Upper lobe of left lung (tissue), 6 donors: Measurements from ENCODE around the gene MRPL37. TPM values are rescaled to one million over a fixed set of nuclear protein-coding genes. Genes with fewer than 3 reads are reported as not detected.

Experiments used
- ATAC-seq, 2 donors: fragments of 200-7000 bp; cut with Tn5 transposase; one replicate each; pipeline ENCODE4 v1.9.1; 2022; ENCODE audit warnings: mild to moderate bottlenecking in 2 of 2, moderate library complexity in 2 of 2; ENCODE audit not compliant: low FRiP score in 2 of 2
- DNase-seq, 2 donors: peaks; one replicate each; pipeline ENCODE4 v3.0.0-alpha.2; 2019 to 2020
- H3K27ac ChIP-seq, 4 donors: fragments of 200-600 bp; sonication (generic); one replicate each; pipeline ENCODE4 v1.5.1; 2016 to 2019
- H3K27me3 ChIP-seq, 4 donors: fragments of 200-600 bp; sonication (generic); one replicate each; pipeline ENCODE4 v1.5.1; 2017 to 2019
- H3K36me3 ChIP-seq, 4 donors: fragments of 200-600 bp; sonication (generic); one replicate each; pipeline ENCODE4 v1.5.1; 2016 to 2019
- H3K4me1 ChIP-seq, 4 donors: fragments of 200-600 bp; sonication (generic); one replicate each; pipeline ENCODE4 v1.5.1; 2018 to 2019
- H3K4me3 ChIP-seq, 4 donors: fragments of 200-600 bp; sonication (generic); one replicate each; pipeline ENCODE4 v1.5.1; 2017 to 2019; ENCODE audit warnings: mild to moderate bottlenecking in 2 of 4, moderate library complexity in 1 of 4
- H3K9me3 ChIP-seq, 4 donors: fragments of 200-600 bp; sonication (generic); one replicate each; pipeline ENCODE4 v1.5.1; 2018 to 2019
- EP300 ChIP-seq, 4 donors: sonication (generic); formaldehyde crosslinking; IDR thresholded peaks; one replicate each; pipeline ENCODE4 v1.5.1; 2017; ENCODE audit warnings: antibody characterized with exemption in 4 of 4, control low read depth in 2 of 4
- POLR2A ChIP-seq, 4 donors: fragments of 450-650 bp; IDR thresholded peaks; one replicate each; pipeline ENCODE4 v1.5.1; 2016 to 2017; ENCODE audit warnings: antibody characterized with exemption in 4 of 4, mild to moderate bottlenecking in 2 of 4
- POLR2AphosphoS5 ChIP-seq, 2 donors: sonication (generic); formaldehyde crosslinking; IDR thresholded peaks; one replicate each; pipeline ENCODE4 v1.5.1; 2017; ENCODE audit warnings: antibody characterized with exemption in 2 of 2
- WGBS, 2 donors: methylation state at CpG; one replicate each; pipeline ENCODE4 v1.1.5; 2017 to 2018; 5-methylcytosine and 5-hydroxymethylcytosine counted together
- total RNA-seq, 6 donors: library from RNA; depleted of rRNA in 4 of 6; stranded (reverse); fragments of >200 nt in 4 of 6; gene quantifications; one replicate each; pipeline versions ENCODE4 v1.1.0 to v1.2.1, GENCODE V29; 2016 to 2021
- TF ChIP-seq, protein P1 (sequence below), 6 experiments: fragments of 450-650 bp in 4 of 6; fragments of 200-600 bp in 2 of 6; sonication (generic) in 2 of 6; IDR thresholded peaks; one replicate each; pipeline ENCODE4 v1.5.1; 2016 to 2019; ENCODE audit warnings: antibody characterized with exemption in 6 of 6
- donor health status: DM: no; HTN: no; CAD: no; lungs with moderate emphysema.
- donor health status: DM: no; HTN: yes; CAD: no; lungs with severe emphysema.

Gene MRPL37
- total RNA-seq, 6 donors from 2014 or later: 33.2 to 58.2 (median 47.0) TPM

DNA sequence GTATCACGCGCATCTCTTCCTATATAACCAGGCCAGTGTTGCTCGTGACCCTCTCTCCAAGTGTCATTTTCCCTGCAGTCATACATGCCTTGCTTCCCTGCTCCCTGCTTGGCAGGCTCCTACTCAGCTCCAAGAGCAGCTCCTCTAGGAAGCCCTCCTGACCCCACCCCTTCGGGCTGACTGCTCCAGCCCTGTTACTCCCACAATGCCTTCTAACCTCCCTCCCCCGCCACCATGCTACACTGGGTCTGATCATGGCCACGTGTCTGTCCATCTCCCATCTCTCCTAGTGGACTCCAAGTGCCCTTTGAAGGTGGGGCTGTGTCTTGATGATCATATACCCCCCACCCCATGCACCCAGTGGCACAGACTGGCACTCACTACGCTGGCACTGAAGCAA lies 44.7 kb downstream of the MRPL37 start:
- no peaks in the 10 kb centered on the region for H3K4me1 ChIP-seq
- H3K9me3 ChIP-seq: no peaks in the 10 kb centered on the region
- H3K27me3 ChIP-seq: no peaks in the 10 kb centered on the region
- H3K36me3 ChIP-seq: peaks cover 0 to 42% (median 23%) of the 10 kb centered on the region in 4 donors
- H3K4me3 ChIP-seq: no peak overlapping the region
- no peak overlapping the region for H3K27ac ChIP-seq
- ATAC-seq (no peak), DNase-seq (no peak)
- 88 to 90% methylated on average over 7 of the region's 7 CpGs for WGBS, 2 donors
- TF ChIP-seq POLR2AphosphoS5 (IDR thresholded peaks at IDR 0.05) (no peak), EP300 (IDR thresholded peaks at IDR 0.05) (no peak), POLR2A (IDR thresholded peaks at IDR 0.05) (no peak)
- TF ChIP-seq, protein P1, sequence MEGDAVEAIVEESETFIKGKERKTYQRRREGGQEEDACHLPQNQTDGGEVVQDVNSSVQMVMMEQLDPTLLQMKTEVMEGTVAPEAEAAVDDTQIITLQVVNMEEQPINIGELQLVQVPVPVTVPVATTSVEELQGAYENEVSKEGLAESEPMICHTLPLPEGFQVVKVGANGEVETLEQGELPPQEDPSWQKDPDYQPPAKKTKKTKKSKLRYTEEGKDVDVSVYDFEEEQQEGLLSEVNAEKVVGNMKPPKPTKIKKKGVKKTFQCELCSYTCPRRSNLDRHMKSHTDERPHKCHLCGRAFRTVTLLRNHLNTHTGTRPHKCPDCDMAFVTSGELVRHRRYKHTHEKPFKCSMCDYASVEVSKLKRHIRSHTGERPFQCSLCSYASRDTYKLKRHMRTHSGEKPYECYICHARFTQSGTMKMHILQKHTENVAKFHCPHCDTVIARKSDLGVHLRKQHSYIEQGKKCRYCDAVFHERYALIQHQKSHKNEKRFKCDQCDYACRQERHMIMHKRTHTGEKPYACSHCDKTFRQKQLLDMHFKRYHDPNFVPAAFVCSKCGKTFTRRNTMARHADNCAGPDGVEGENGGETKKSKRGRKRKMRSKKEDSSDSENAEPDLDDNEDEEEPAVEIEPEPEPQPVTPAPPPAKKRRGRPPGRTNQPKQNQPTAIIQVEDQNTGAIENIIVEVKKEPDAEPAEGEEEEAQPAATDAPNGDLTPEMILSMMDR (IDR thresholded peaks at IDR 0.05): no peak

DNA sequence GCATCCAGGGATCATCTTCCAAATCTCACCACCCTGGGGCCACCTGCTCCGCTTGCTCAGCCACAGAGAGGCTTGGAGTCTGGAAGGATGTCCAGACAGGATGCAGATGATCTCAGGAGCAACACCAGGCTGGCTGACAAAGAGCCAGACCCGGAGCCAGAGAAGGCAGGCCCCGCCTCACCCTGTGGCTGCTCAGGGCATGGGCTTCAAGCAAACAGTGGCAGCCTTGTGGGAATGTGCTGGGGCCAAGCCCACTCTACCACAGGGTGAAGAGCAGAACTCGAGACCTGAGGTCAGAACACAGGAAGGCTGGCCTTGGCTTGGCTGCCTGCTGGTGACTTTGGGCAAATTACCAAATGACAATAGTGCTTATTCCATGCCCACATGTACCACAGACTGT lies 45.5 kb downstream of the MRPL37 start:
- Histone ChIP-seq H3K36me3 (peaks cover 0 to 44% (median 20%) of the 10 kb centered on the region in 4 donors), H3K9me3 (no peaks in the 10 kb centered on the region)
- ATAC-seq: no peak

DNA sequence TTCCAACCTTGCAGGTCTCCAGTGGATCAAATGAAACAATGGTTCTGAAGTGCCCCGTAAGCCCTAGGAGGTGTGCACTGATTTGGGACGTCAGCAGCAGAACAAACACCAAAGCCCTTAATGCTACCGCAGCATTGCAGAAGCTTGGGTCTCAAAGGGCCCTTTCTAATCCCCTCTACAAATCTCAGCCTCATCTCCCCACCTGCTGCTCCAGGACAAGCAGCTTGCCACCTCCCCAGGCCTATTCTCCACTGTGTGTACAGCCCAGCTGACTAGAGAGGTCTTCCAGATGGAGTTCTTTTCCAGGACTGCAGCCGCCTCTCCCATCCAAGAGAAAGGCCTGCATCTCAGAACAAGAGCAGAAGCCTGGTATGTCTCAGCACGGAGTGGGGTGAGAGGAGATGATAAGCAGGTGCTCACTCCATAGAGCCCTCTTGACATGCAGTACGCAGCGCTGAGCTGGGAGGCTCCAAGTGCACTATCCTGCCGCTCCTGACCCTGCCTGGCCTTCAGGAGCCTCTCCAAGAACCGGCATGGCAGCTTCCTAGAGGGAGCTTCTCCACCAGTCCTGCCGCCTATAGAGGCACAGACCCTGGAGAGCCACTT lies 46.3 kb downstream of the MRPL37 start:
- Histone ChIP-seq H3K27ac (no peak overlapping the region), H3K27me3 (no peaks in the 10 kb centered on the region), H3K9me3 (no peaks in the 10 kb centered on the region), H3K4me1 (peaks cover 0 to 3% (median 1%) of the 10 kb centered on the region in 4 donors), H3K36me3 (peaks cover 0 to 46% (median 20%) of the 10 kb centered on the region in 4 donors), H3K4me3 (no peak overlapping the region)
- ATAC-seq (no peak), DNase-seq (no peak)
- no peak for TF ChIP-seq POLR2AphosphoS5 (IDR thresholded peaks at IDR 0.05)
- WGBS, 2 donors: 92 to 100% methylated on average over 3 to 10 of the region's 10 CpGs

More for the DNA sequence above, 45.5 kb downstream of the MRPL37 start:
- Histone ChIP-seq H3K27me3 (no peaks in the 10 kb centered on the region), H3K4me3 (no peak overlapping the region), H3K4me1 (peaks cover 0 to 2% (median 0%) of the 10 kb centered on the region in 4 donors), H3K27ac (no peak overlapping the region)
- 86 to 100% methylated on average over 2 to 4 of the region's 4 CpGs for WGBS, 2 donors
- no peak for DNase-seq
- no peak for TF ChIP-seq EP300 (IDR thresholded peaks at IDR 0.05)
- TF ChIP-seq POLR2A (IDR thresholded peaks at IDR 0.05): no peak
- TF ChIP-seq, protein P1 (IDR thresholded peaks at IDR 0.05): no peak
- no peak for TF ChIP-seq POLR2AphosphoS5 (IDR thresholded peaks at IDR 0.05)

DNA sequence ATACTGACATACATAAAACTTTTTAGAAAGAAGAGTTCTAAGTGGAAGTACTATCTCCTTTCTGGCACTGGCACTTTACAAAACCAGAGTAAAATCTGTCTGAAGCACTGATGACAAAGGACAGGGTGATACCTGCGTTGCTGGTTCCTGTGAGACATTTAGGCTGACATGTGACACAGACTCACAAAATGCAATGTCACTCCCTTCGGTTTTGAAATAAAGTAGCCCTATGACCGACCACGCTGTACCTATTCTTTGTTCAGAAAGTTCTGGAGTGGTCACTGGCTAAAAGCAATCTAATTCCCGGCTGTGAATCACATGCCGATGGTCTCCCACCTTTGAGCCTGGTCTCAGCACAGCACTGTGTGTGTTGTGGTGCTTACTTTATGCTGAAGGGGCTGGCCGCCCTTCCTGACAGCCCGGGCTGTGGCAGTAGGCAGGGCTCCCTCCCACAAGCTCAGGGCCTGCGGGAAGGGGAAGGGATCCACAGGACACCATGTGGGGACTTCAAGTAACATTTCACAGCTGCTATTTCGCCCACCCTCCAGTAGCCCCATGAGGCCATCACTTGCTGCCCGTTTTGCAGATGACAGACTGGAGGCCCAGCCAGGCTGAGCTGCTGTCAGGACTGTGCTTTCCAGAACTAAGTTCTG lies 48.0 kb downstream of the MRPL37 start:
- Histone ChIP-seq H3K27me3 (no peaks in the 10 kb centered on the region), H3K9me3 (no peaks in the 10 kb centered on the region), H3K36me3 (peaks cover 0 to 32% (median 9%) of the 10 kb centered on the region in 4 donors), H3K4me1 (peaks cover 0 to 3% (median 1%) of the 10 kb centered on the region in 4 donors), H3K4me3 (no peak overlapping the region), H3K27ac (no peak overlapping the region)
- DNase-seq (no peak), ATAC-seq (no peak)
- WGBS, 2 donors: 90 to 94% methylated on average over 9 to 11 of the region's 11 CpGs
- TF ChIP-seq POLR2A (IDR thresholded peaks at IDR 0.05) (no peak), POLR2AphosphoS5 (IDR thresholded peaks at IDR 0.05) (no peak), EP300 (IDR thresholded peaks at IDR 0.05) (no peak)
- TF ChIP-seq, protein P1 (IDR thresholded peaks at IDR 0.05): no peak

DNA sequence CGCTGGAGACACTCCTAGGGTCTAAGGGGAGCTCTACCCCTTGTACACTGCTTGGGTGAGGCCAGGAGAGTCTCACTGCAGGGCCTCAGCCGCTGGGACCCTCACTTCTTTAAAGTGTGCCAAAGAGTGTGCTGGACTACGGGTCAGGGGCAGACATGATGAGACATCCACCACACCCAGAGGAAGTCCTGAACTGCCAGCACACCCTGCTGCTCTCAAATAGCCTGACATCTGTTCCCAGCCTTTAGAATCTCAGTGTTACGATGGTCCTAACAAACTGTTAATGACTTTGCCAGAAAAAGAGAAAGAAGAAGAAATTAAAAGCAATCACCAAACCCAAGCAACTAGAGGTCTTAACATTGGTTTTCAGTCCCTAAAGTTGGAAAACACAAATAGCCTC lies 49.0 kb downstream of the MRPL37 start:
- Histone ChIP-seq H3K36me3 (peaks cover 0 to 27% (median 8%) of the 10 kb centered on the region in 4 donors), H3K27ac (no peak overlapping the region)

More for the DNA sequence above, 49.0 kb downstream of the MRPL37 start:
- Histone ChIP-seq H3K27me3 (no peaks in the 10 kb centered on the region), H3K4me3 (no peak overlapping the region), H3K9me3 (no peaks in the 10 kb centered on the region), H3K4me1 (peaks cover 0 to 3% (median 1%) of the 10 kb centered on the region in 4 donors)
- TF ChIP-seq POLR2A (IDR thresholded peaks at IDR 0.05): no peak
- no peak for TF ChIP-seq EP300 (IDR thresholded peaks at IDR 0.05)
- no peak for TF ChIP-seq POLR2AphosphoS5 (IDR thresholded peaks at IDR 0.05)
- TF ChIP-seq, protein P1 (IDR thresholded peaks at IDR 0.05): no peak
- ATAC-seq (no peak), DNase-seq (no peak)
- WGBS, 2 donors: 75 to 76% methylated on average over 4 of the region's 4 CpGs
